ENCODE results near the gene GPBP1. TPM values are rescaled to one million over a fixed set of nuclear protein-coding genes. Genes with fewer than 3 reads are reported as not detected.

The GPBP1 gene
- total and polyA plus RNA-seq, 2 of the 4 experiments (the other 2 are of a cell fraction) = 24.3 to 29.2 TPM

- in situ Hi-C loops (cut with MboI; ENCODE audit: low sequenced_read_pairs) = no loop called here
- Histone ChIP-seq H2AFZ (replicated peaks; ENCODE audit: low read length, poor library complexity) (no peak overlapping the region), H2AK5ac (ENCODE audit: low read depth, low read length) (no peak overlapping the region), H3K4me1 (ENCODE audit: control insufficient read depth, insufficient read depth, low read length) (no peaks in the 10 kb centered on the region), H3K4me2 (ENCODE audit: low read depth, low read length) (no peak overlapping the region), H2BK20ac (ENCODE audit: low read depth, low read length) (no peak overlapping the region), H2BK5ac (ENCODE audit: low read depth, low read length, poor library complexity, severe bottlenecking) (no peak overlapping the region), H3K27ac (ENCODE audit: insufficient read depth, low read length) (no peak overlapping the region), H3K36me3 (ENCODE audit: control insufficient read depth, insufficient read depth, low read length) (no peaks in the 10 kb centered on the region), H4K91ac (ENCODE audit: insufficient read depth, low read depth, low read length) (no peak overlapping the region), H3K14ac (replicated peaks; ENCODE audit: low read depth, low read length) (no peak overlapping the region), H4K5ac (ENCODE audit: low read depth, low read length) (no peak overlapping the region), H3K9ac (ENCODE audit: low read depth, low read length) (no peak overlapping the region), H4K8ac (ENCODE audit: low read depth in 2 of 2, low read length in 2 of 2) (no peak overlapping the region), H3K9me1 (ENCODE audit: insufficient read depth, low read length) (no peaks in the 10 kb centered on the region), H2BK120ac (ENCODE audit: low read depth, low read length) (no peak overlapping the region), H2BK15ac (ENCODE audit: low read depth, low read length) (no peak overlapping the region), H3K4me3 (ENCODE audit: insufficient read depth, low read depth, low read length) (no peak overlapping the region), H3K56ac (ENCODE audit: extremely low read depth, insufficient read depth, low read length) (no peak overlapping the region), H3K18ac (ENCODE audit: low read depth, low read length) (no peak overlapping the region), H2AK9ac (replicated peaks; ENCODE audit: low read depth, low read length, poor library complexity) (no peak overlapping the region), H3K23ac (ENCODE audit: low read depth, low read length) (no peak overlapping the region), H3K4ac (ENCODE audit: low read depth, low read length) (no peak overlapping the region), H4K20me1 (ENCODE audit: insufficient read depth, low read length) (no peaks in the 10 kb centered on the region), H3K27me3 (ENCODE audit: control insufficient read depth, insufficient read depth, low read length) (peaks cover 1% of the 10 kb centered on the region; the same call in 1 of the 2 replicates), H3K9me3 (ENCODE audit: control insufficient read depth, insufficient read depth, low read length) (no peaks in the 10 kb centered on the region), H3K79me1 (ENCODE audit: low read depth in 1 of 2, low read length in 2 of 2) (no peaks in the 10 kb centered on the region)
- intact Hi-C loops (cut with micrococcal nuclease) = loop anchor here (5.0 kb wide), 1 partner anchor 185 kb away; the partner anchor contains the start of gene MIER3
- dilution Hi-C loops (cut with HindIII; ENCODE audit: low sequenced_read_pairs, unreplicated experiment) = no loop called here
- BruUV-seq (replicated peaks) = no TSS peak
- TF ChIP-seq CTCF (conservative IDR thresholded peaks at IDR 0.05; ENCODE audit: low read depth, low read length) = no peak
- TF ChIP-seq MXI1 (IDR thresholded peaks at IDR 0.05; ENCODE audit: borderline replicate concordance, low read depth, low read length) = no peak
- no peak for TF ChIP-seq RFX5 (IDR thresholded peaks at IDR 0.05; ENCODE audit: low read depth, low read length)
- no peak for ATAC-seq (ENCODE audit: low read depth)
- no CpG with 5 or more reads among the region's 2 CpGs for WGBS, 2 experiments (ENCODE audit: extremely low coverage in 2 of 2, insufficient read length in 1 of 2)
- ChIA-PET POLR2A (ENCODE audit: unreplicated experiment) (no interaction called here), CTCF (interaction anchor here (0.7 to 1.5 kb wide), 7 partner anchors 14 to 867 kb away, joined by 3 to 8 read pairs (median 3); no protein-coding TSS in a partner anchor)
- no peak for DNase-seq
These were observed 36.5 kb upstream of the GPBP1 start for GRCh38 chr5:57137401-57137800.
